Astrocyte (in vitro differentiated cells and primary cell): Measurements from ENCODE around the gene UBA52. TPM values are rescaled to one million over a fixed set of nuclear protein-coding genes. Genes with fewer than 3 reads are reported as not detected.
A peak's percentile ranks its signal among the peaks of the same experiment; 100 is the strongest.

Experiments used
- DNase-seq: peaks from one replicate; pipeline ENCODE4 v3.0.0-alpha.2; 2010; ENCODE audit warnings: low read depth
- FAIRE-seq: peaks from 2 replicates; lab custom pipeline; 2011; peaks lifted over from hg19 to GRCh38; lab: Jason Lieb, UNC
- H2AFZ ChIP-seq: 2 replicates; pipeline ENCODE4 v1.6.0; 2012; ENCODE audit warnings: low read depth, low read length, inconsistent platforms
- H3K27ac ChIP-seq: 2 replicates; pipeline ENCODE4 v1.5.1; 2011; ENCODE audit warnings: low read depth, low read length, inconsistent platforms
- H3K27me3 ChIP-seq: 2 replicates; pipeline ENCODE4 v1.6.0; 2011; ENCODE audit warnings: low read length, inconsistent platforms; ENCODE audit not compliant: insufficient read depth
- H3K36me3 ChIP-seq: 2 replicates; pipeline ENCODE4 v1.5.1; 2011; ENCODE audit warnings: low read length, inconsistent platforms; ENCODE audit not compliant: insufficient read depth
- H3K4me1 ChIP-seq: 2 replicates; pipeline ENCODE4 v1.5.1; 2011; ENCODE audit warnings: low read length, inconsistent platforms; ENCODE audit not compliant: insufficient read depth
- H3K4me2 ChIP-seq: 2 replicates; pipeline ENCODE4 v1.6.0; 2012; ENCODE audit warnings: low read length, inconsistent platforms
- H3K4me3 ChIP-seq: 2 replicates; pipeline ENCODE4 v1.5.1; 2011; ENCODE audit warnings: low read depth, mild to moderate bottlenecking, low read length, inconsistent platforms; ENCODE audit not compliant: insufficient read depth
- H3K79me2 ChIP-seq: 2 replicates; pipeline ENCODE4 v1.6.0; 2012; ENCODE audit warnings: mild to moderate bottlenecking, low read length, inconsistent platforms; ENCODE audit not compliant: insufficient read depth
- H3K9ac ChIP-seq: 2 replicates; pipeline ENCODE4 v1.6.0; 2012; ENCODE audit warnings: mild to moderate bottlenecking, low read length, inconsistent platforms
- H3K9me3 ChIP-seq: 2 replicates; pipeline ENCODE4 v1.5.1; 2012; ENCODE audit warnings: low read depth, mild to moderate bottlenecking, low read length, inconsistent platforms; ENCODE audit not compliant: insufficient read depth
- H4K20me1 ChIP-seq: 2 replicates; pipeline ENCODE4 v1.6.0; 2012; ENCODE audit warnings: low read length, inconsistent platforms; ENCODE audit not compliant: insufficient read depth
- H3K27ac Mint-ChIP-seq: one replicate; pipeline ENCODE4 v1.8.0; 2021; ENCODE audit warnings: mild to moderate bottlenecking, mixed read lengths; ENCODE audit not compliant: unreplicated experiment
- H3K27me3 Mint-ChIP-seq: one replicate; pipeline ENCODE4 v1.8.0; 2021; ENCODE audit warnings: low read depth, mixed read lengths; ENCODE audit not compliant: unreplicated experiment
- H3K36me3 Mint-ChIP-seq: one replicate; pipeline ENCODE4 v1.8.0; 2021; ENCODE audit warnings: low read depth, mixed read lengths; ENCODE audit not compliant: unreplicated experiment
- H3K4me1 Mint-ChIP-seq: one replicate; pipeline ENCODE4 v1.8.0; 2021; ENCODE audit warnings: low read depth, mixed read lengths; ENCODE audit not compliant: unreplicated experiment
- H3K4me3 Mint-ChIP-seq: one replicate; pipeline ENCODE4 v1.8.0; 2021; ENCODE audit warnings: mild to moderate bottlenecking, moderate library complexity, mixed read lengths; ENCODE audit not compliant: unreplicated experiment
- H3K9me3 Mint-ChIP-seq: one replicate; pipeline ENCODE4 v1.8.0; 2021; ENCODE audit warnings: mild to moderate bottlenecking, mixed read lengths; ENCODE audit not compliant: unreplicated experiment
- CTCF ChIP-seq: IDR thresholded peaks from 2 replicates; pipeline ENCODE4 v1.5.1; 2011; ENCODE audit warnings: low read depth, mild to moderate bottlenecking, inconsistent platforms, low read length, moderate library complexity; ENCODE audit not compliant: insufficient read depth
- EZH2 ChIP-seq: IDR thresholded peaks from 2 replicates; pipeline ENCODE4 v1.6.1; 2012; ENCODE audit warnings: mild to moderate bottlenecking, low read length, inconsistent platforms; ENCODE audit not compliant: insufficient read depth
- total RNA-seq: library from RNA; stranded (reverse); gene quantifications from 2 replicates; pipeline ENCODE4 v1.2.1, GENCODE V29; 2021

The UBA52 gene
- total RNA-seq, 1 donor from 2014 or later, result 1,287 TPM

- H3K27me3 Mint-ChIP-seq, result no peaks in the 10 kb centered on the region
- H3K4me1 Mint-ChIP-seq, result peaks cover 6% of the 10 kb centered on the region
- Histone ChIP-seq H2AFZ (no peak overlapping the region), H3K4me2 (no peak overlapping the region), H3K4me3 (no peak overlapping the region), H3K9me3 (no peaks in the 10 kb centered on the region), H3K36me3 (peaks cover 6% of the 10 kb centered on the region), H3K27me3 (no peaks in the 10 kb centered on the region), H4K20me1 (peaks cover 14% of the 10 kb centered on the region), H3K4me1 (peaks cover 9% of the 10 kb centered on the region), H3K79me2 (peaks cover 42% of the 10 kb centered on the region), H3K9ac (no peak overlapping the region), H3K27ac (no peak overlapping the region)
- no peak overlapping the region for H3K27ac Mint-ChIP-seq
- H3K9me3 Mint-ChIP-seq, result no peaks in the 10 kb centered on the region
- DNase-seq (no peak), FAIRE-seq (no peak)
- no peak for TF ChIP-seq CTCF
- no peak for TF ChIP-seq EZH2
- H3K4me3 Mint-ChIP-seq, result peak overlapping the region; percentile 97
- H3K36me3 Mint-ChIP-seq, result peaks cover 8% of the 10 kb centered on the region
These were observed 12.0 kb upstream of the UBA52 start for GRCh38 chr19:18559685-18560084.

GRCh38 chr19:18562086-18562485, 9.6 kb upstream of the UBA52 start:
- Mint-ChIP-seq H3K27ac (no peak overlapping the region), H3K4me3 (no peak overlapping the region), H3K36me3 (peaks cover 8% of the 10 kb centered on the region), H3K4me1 (peaks cover 6% of the 10 kb centered on the region), H3K9me3 (no peaks in the 10 kb centered on the region), H3K27me3 (no peaks in the 10 kb centered on the region)
- H4K20me1 ChIP-seq, result peaks cover 14% of the 10 kb centered on the region
- H3K4me1 ChIP-seq, result peaks cover 9% of the 10 kb centered on the region
- no peak for FAIRE-seq
- peaks cover 42% of the 10 kb centered on the region for H3K79me2 ChIP-seq
- peak; percentile 47 for DNase-seq
- H3K36me3 ChIP-seq, result peaks cover 13% of the 10 kb centered on the region
- H3K4me2 ChIP-seq, result no peak overlapping the region
- H3K27me3 ChIP-seq, result no peaks in the 10 kb centered on the region
- TF ChIP-seq CTCF, result no peak
- TF ChIP-seq EZH2, result no peak
- no peak overlapping the region for H3K4me3 ChIP-seq
- no peak overlapping the region for H2AFZ ChIP-seq
- H3K9ac ChIP-seq, result no peak overlapping the region
- no peak overlapping the region for H3K27ac ChIP-seq
- H3K9me3 ChIP-seq, result no peaks in the 10 kb centered on the region

GRCh38 chr19:18566953-18567352, 4.7 kb upstream of the UBA52 start:
- peaks cover 3% of the 10 kb centered on the region for H3K79me2 ChIP-seq
- no peak overlapping the region for H3K27ac ChIP-seq
- Mint-ChIP-seq H3K4me1 (no peaks in the 10 kb centered on the region), H3K27me3 (no peaks in the 10 kb centered on the region), H3K36me3 (peaks cover 14% of the 10 kb centered on the region), H3K4me3 (no peak overlapping the region), H3K9me3 (no peaks in the 10 kb centered on the region), H3K27ac (no peak overlapping the region)
- no peak for FAIRE-seq
- no peaks in the 10 kb centered on the region for H3K9me3 ChIP-seq
- peaks cover under 1% of the 10 kb centered on the region for H4K20me1 ChIP-seq
- H3K4me3 ChIP-seq, result no peak overlapping the region
- H2AFZ ChIP-seq, result no peak overlapping the region
- DNase-seq, result no peak
- no peaks in the 10 kb centered on the region for H3K27me3 ChIP-seq
- no peak overlapping the region for H3K9ac ChIP-seq
- no peak overlapping the region for H3K4me2 ChIP-seq
- H3K4me1 ChIP-seq, result peaks cover 5% of the 10 kb centered on the region
- TF ChIP-seq EZH2, result no peak
- TF ChIP-seq CTCF, result no peak
- H3K36me3 ChIP-seq, result peaks cover 13% of the 10 kb centered on the region
